HG03108 (cell line): Measurements from ENCODE around the gene NUP43.
A peak's percentile ranks its signal among the peaks of the same experiment; 100 is the strongest.
"Not testable (repeated sequence)": the region's sequence is repeated elsewhere in the genome, so short reads cannot be mapped to it uniquely, and the experiment has no call there.

Experiments used
- ATAC-seq: cut with Tn5 transposase; IDR thresholded peaks from one replicate; pipeline ENCODE4 v1.9.1; 2021; ENCODE audit warnings: moderate library complexity; ENCODE audit not compliant: unreplicated experiment

NUP43 gene

GRCh38 chr6:149746147-149746946, at the start of gene NUP43:
Gene NUP43, minus strand, starts transcription at chr6:149746529. Its CDS starts 34 bp downstream, at chr6:149746495.
- ATAC-seq: peak; percentile 55

- no peak for ATAC-seq
These were observed 37.2 kb upstream of the NUP43 start for GRCh38 chr6:149783551-149783950.

- ATAC-seq: no peak
These were observed 36.0 kb upstream of the NUP43 start for GRCh38 chr6:149782337-149782736.

GRCh38 chr6:149781715-149782114, 35.4 kb upstream of the NUP43 start:
- ATAC-seq: no peak

- no peak for ATAC-seq
These were observed 33.3 kb upstream of the NUP43 start for GRCh38 chr6:149779644-149779963.

- no peak for ATAC-seq
These were observed 31.3 kb upstream of the NUP43 start for GRCh38 chr6:149777624-149778023.

- no peak for ATAC-seq
These were observed 25.6 kb upstream of the NUP43 start for GRCh38 chr6:149771925-149772324.

GRCh38 chr6:149771185-149771584, 24.9 kb upstream of the NUP43 start:
- no peak for ATAC-seq

- no peak for ATAC-seq
These were observed 23.3 kb upstream of the NUP43 start for GRCh38 chr6:149769676-149770075.

- ATAC-seq: no peak
These were observed 19.9 kb upstream of the NUP43 start for GRCh38 chr6:149766156-149766769.

- no peak for ATAC-seq
These were observed 17.5 kb upstream of the NUP43 start for GRCh38 chr6:149763866-149764265.

GRCh38 chr6:149761438-149761837, 15.1 kb upstream of the NUP43 start:
- peak; percentile 97 for ATAC-seq

GRCh38 chr6:149756261-149756636, 9.9 kb upstream of the NUP43 start:
- ATAC-seq: no peak

- ATAC-seq: peak; percentile 71
These were observed 9.3 kb upstream of the NUP43 start for GRCh38 chr6:149755300-149756260.

- no peak for ATAC-seq
These were observed 8.2 kb upstream of the NUP43 start for GRCh38 chr6:149754548-149754947.

- ATAC-seq: not testable (repeated sequence)
These were observed 7.0 kb upstream of the NUP43 start for GRCh38 chr6:149753374-149753637.

- no peak for ATAC-seq
These were observed 6.5 kb upstream of the NUP43 start for GRCh38 chr6:149752600-149753373.

- ATAC-seq: not testable (repeated sequence)
These were observed 5.6 kb upstream of the NUP43 start for GRCh38 chr6:149751920-149752319.

GRCh38 chr6:149751239-149751638, 4.9 kb upstream of the NUP43 start:
- no peak for ATAC-seq

GRCh38 chr6:149750136-149750609, 3.8 kb upstream of the NUP43 start:
- peak; percentile 19 for ATAC-seq

GRCh38 chr6:149749594-149750135, 3.3 kb upstream of the NUP43 start, which contains the start of gene PCMT1:
Gene PCMT1, plus strand, starts transcription at chr6:149749741. Its CDS starts 161 bp downstream, at chr6:149749902.
- peak; percentile 88 for ATAC-seq
